HFF-Myc (cell line): ENCODE data around the gene COX4I1.

ENCODE experiments used
- DNase-seq: peaks from one replicate; pipeline ENCODE4 v3.0.0-alpha.2; 2011; ENCODE audit warnings: low read depth; ENCODE audit errors: extremely low read depth
- H3K4me3 ChIP-seq: replicated peaks from 2 replicates; pipeline ENCODE4 v1.5.1; 2011; ENCODE audit warnings: low read depth, mild to moderate bottlenecking, control low read depth, low read length
- TF ChIP-seq, protein P1 (sequence below): IDR thresholded peaks from 2 replicates; pipeline ENCODE4 v1.5.1; 2012; ENCODE audit warnings: mild to moderate bottlenecking, low read depth, low read length, control low read depth; ENCODE audit errors: missing control alignments

The COX4I1 gene

GRCh38 chr16:85823328-85823920 lies 23.9 kb downstream of the COX4I1 start:
- TF ChIP-seq, protein P1, sequence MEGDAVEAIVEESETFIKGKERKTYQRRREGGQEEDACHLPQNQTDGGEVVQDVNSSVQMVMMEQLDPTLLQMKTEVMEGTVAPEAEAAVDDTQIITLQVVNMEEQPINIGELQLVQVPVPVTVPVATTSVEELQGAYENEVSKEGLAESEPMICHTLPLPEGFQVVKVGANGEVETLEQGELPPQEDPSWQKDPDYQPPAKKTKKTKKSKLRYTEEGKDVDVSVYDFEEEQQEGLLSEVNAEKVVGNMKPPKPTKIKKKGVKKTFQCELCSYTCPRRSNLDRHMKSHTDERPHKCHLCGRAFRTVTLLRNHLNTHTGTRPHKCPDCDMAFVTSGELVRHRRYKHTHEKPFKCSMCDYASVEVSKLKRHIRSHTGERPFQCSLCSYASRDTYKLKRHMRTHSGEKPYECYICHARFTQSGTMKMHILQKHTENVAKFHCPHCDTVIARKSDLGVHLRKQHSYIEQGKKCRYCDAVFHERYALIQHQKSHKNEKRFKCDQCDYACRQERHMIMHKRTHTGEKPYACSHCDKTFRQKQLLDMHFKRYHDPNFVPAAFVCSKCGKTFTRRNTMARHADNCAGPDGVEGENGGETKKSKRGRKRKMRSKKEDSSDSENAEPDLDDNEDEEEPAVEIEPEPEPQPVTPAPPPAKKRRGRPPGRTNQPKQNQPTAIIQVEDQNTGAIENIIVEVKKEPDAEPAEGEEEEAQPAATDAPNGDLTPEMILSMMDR: no peak
- DNase-seq: no peak
- H3K4me3 ChIP-seq: no peak overlapping the region

DNA sequence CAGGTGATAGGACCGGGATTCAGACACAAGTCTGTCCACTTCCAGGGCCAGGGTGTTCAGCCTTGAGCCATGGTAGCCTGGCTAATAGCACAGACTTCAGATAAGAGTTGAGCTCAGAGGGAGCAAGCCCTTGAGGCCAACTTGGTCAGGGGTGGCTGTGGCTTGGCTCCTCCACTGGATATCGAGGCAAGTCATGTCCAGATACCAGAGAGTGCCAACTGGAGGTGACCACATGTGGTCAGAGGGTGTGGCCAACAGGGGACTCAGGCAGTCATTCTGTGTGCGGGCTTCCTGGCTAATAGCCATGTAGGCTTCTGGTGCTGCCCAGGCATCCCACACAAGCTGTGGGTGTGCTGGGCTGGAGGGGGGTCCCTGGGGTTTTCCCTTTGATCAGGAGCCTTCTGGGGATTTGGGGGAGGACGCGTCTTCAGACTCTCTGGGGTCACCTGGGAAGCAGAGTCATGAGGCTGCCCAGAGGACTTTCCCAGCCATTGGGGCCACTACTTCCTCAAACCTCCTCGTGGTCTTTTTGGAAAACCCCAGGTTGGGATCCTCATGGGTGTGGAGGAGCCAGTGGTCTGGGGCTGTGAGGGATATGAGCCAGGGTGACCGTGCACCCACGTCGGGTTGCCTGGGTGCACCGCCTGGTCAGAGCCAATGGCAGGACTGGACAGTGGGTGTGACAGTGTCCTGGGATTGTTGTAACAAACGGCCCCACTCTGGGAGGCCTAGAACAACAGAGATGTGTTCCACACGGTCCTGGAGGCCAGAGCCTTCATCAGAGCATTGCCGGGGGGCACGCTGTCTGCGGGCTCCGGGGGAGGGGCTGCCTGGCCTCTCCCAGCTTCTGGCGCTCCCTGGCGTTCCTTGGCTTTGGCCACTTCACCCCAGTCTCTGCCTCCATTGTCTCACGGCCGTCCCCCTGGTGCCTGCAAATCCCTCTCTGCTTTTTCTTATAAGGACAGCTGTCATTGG lies 25.0 kb downstream of the COX4I1 start:
- H3K4me3 ChIP-seq: no peak overlapping the region
- DNase-seq: no peak
- TF ChIP-seq, protein P1: no peak

- no peak overlapping the region for H3K4me3 ChIP-seq
- TF ChIP-seq, protein P1: no peak
- DNase-seq: no peak
These were observed 25.8 kb downstream of the COX4I1 start for GRCh38 chr16:85825326-85825725.

- no peak for DNase-seq
- no peak overlapping the region for H3K4me3 ChIP-seq
- TF ChIP-seq, protein P1: no peak
These were observed 27.3 kb downstream of the COX4I1 start for GRCh38 chr16:85826686-85827247.

DNA sequence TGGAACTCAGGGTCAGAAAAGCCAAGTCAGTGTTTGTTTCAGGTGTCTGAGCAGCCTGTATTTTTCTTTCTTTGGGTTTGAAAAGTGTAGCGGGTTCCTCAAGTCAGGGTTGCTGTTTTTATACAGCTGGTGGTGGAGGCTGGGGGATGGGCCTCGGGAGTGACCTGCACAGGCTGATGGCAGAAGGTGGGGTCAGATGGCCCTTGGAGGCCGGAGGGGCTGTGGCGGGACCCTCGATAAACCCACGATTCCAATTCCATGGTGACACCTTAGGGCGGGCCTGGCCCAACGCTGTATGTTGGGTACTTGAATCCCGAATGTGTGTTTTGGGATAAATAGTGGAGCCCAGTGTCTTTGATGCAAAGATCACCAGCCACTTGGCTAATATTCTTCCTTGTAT lies 28.7 kb downstream of the COX4I1 start:
- DNase-seq: no peak
- no peak overlapping the region for H3K4me3 ChIP-seq
- TF ChIP-seq, protein P1: no peak

DNA sequence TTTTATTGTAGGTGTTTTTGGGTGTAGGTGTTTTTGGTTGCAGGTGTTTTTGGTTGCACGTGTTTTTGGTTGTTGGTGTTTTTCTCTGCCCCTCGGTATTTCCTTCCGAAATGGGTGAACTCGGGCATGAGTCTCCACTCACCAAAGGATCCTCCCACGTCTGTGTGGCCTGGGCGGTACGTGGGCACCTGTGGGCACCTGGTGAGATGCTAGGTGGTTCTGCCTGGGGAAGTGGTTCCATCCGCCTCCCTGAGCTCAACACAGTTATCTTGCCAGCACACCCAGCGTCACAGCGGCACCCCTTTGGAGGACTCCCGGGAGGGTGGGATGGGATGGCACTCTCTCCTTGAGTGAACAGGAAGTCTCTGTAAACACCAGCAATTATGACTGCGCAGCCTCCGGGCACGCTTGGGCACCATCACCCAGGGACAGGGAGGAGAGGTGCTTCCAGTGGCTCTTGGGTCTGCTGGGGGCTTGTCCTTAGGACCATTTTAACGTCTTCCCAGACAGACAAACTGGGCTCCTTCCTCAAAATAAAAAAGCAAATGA lies 29.8 kb downstream of the COX4I1 start:
- TF ChIP-seq, protein P1: no peak

More for the DNA sequence above, 29.8 kb downstream of the COX4I1 start:
- no peak for DNase-seq
- H3K4me3 ChIP-seq: no peak overlapping the region
